Astrocyte of the cerebellum (primary cell): ENCODE measurements around the gene BUB1B.

Experiments
- DNase-seq: peaks from one replicate; pipeline ENCODE4 v3.0.0-alpha.2; 2011; ENCODE audit warnings: low read depth
- H3K4me3 ChIP-seq: 2 replicates; pipeline ENCODE4 v1.5.1; 2011; ENCODE audit warnings: mild to moderate bottlenecking, low read depth, low read length, moderate library complexity
- CTCF ChIP-seq: IDR thresholded peaks from 2 replicates; pipeline ENCODE4 v1.5.1; 2012; ENCODE audit warnings: low read length, low read depth, moderate library complexity, mild to moderate bottlenecking; ENCODE audit errors: missing control alignments
- in situ Hi-C: cut with HindIII; loops from 2 replicates; pipeline ENCODE4 v1.10.0; 2017; ENCODE audit warnings: low sequenced_read_pairs

The BUB1B gene

GRCh38 chr15:40219801-40220200 is 58.9 kb downstream of the BUB1B start:
- TF ChIP-seq CTCF: no peak
- in situ Hi-C loops: loop anchor here (5.0 to 10.0 kb wide), 3 partner anchors 52 to 185 kb away; partner anchors contain the start of gene IVD
- no peak overlapping the region for H3K4me3 ChIP-seq
- no peak for DNase-seq

- DNase-seq: no peak
- TF ChIP-seq CTCF: no peak
- in situ Hi-C loops: loop anchor here (10.0 kb wide), 1 partner anchor 183 kb away; the partner anchor contains the start of gene IVD
- H3K4me3 ChIP-seq: no peak overlapping the region
Measured at GRCh38 chr15:40222131-40222530, 61.3 kb downstream of the BUB1B start.

- no peak for TF ChIP-seq CTCF
- in situ Hi-C loops: loop anchor here (10.0 kb wide), 1 partner anchor 178 kb away; the partner anchor contains the start of gene IVD
- DNase-seq: no peak
- H3K4me3 ChIP-seq: no peak overlapping the region
Measured at GRCh38 chr15:40226736-40227135, 65.9 kb downstream of the BUB1B start.

GRCh38 chr15:40229316-40229715 is 68.4 kb downstream of the BUB1B start:
- in situ Hi-C loops: loop anchor here (10.0 kb wide), 1 partner anchor 175 kb away; the partner anchor contains the start of gene IVD
- no peak for DNase-seq
- TF ChIP-seq CTCF: no peak
- no peak overlapping the region for H3K4me3 ChIP-seq

GRCh38 chr15:40229956-40230355 is 69.1 kb downstream of the BUB1B start:
- no peak overlapping the region for H3K4me3 ChIP-seq
- in situ Hi-C loops: loop anchor here (10.0 kb wide), 1 partner anchor 175 kb away; the partner anchor contains the start of gene IVD
- TF ChIP-seq CTCF: no peak
- DNase-seq: no peak

GRCh38 chr15:40232625-40233070 is 71.8 kb downstream of the BUB1B start:
- H3K4me3 ChIP-seq: no peak overlapping the region
- TF ChIP-seq CTCF: no peak
- in situ Hi-C loops: no loop called here
- DNase-seq: no peak
